K562 treated with DMSO at 1 percent for 12 hours (cell line): Measurements from ENCODE around the gene TNFRSF19. TPM values are rescaled to one million over a fixed set of nuclear protein-coding genes. Genes with fewer than 3 reads are reported as not detected.

Experiments used
- total RNA-seq: library from RNA; unstranded; fragments of 300-600 nt; gene quantifications from 2 replicates; pipeline ENCODE4 v1.2.3, GENCODE V29; 2022; ENCODE audit not compliant: insufficient read depth

TNFRSF19 gene, protein sequence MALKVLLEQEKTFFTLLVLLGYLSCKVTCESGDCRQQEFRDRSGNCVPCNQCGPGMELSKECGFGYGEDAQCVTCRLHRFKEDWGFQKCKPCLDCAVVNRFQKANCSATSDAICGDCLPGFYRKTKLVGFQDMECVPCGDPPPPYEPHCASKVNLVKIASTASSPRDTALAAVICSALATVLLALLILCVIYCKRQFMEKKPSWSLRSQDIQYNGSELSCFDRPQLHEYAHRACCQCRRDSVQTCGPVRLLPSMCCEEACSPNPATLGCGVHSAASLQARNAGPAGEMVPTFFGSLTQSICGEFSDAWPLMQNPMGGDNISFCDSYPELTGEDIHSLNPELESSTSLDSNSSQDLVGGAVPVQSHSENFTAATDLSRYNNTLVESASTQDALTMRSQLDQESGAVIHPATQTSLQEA
- not detected in 2 replicates for total RNA-seq

DNA sequence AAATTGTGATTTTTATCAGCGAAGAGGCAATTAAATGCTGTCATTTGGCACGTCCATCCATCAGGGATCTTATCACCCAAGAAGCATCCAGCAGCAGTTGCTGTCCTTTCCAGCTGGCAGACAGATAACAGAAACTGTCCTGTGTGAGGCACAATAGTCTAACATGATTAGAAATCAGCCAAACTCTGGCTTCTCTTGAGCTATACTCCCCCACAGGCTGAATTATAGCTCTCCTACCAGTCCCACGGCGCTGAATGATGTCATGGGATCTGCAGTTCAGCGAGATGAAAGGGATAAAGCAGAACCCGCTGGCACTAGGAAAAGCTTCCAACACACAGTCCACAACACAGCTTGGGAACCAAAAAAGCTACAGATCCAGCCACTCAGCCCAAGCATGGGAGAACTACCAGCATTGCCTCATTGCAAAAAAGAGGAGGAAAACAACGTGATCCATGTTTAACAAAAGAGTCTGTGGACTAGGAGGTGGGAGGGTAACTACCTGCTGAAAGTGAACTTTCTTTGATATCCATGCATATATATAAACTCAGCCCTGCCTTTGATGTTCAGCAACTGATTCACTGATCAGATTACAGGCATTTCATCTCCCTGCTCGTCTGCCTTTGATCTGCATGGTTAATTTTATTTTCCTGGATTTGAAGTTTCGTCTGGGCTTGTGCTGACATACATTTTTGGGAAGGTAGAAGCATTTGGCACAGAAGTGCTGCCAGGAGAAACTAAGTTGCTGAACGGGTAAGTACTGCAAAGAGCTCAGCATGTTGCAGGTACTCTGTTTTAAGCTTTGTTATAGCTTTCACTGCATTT, at the start of gene TNFRSF19:
TNFRSF19 (plus strand) TSS at position 314 of the 822 bp plus-strand sequence. CDS start 19,772 bp downstream, outside the sequence.

Other genes with a start within 250 kb of the TNFRSF19 start
- 0.89 and 4.8 TPM in 2 replicates for gene SACS, start 136.7 kb upstream of the TNFRSF19 start, total RNA-seq